OCI-LY1 (cell line): ENCODE results near the gene SLC2A4RG.

ENCODE experiments used
- H2AFZ ChIP-seq: fragments of 200-600 bp; sonication (generic), shearing (Covaris generic); 2 replicates; pipeline ENCODE4 v1.6.0; 2014; ENCODE audit warnings: antibody characterized with exemption, mild to moderate bottlenecking, low read length
- H3F3A ChIP-seq: fragments of 200-600 bp; sonication (generic), shearing (Covaris generic); 2 replicates; pipeline ENCODE4 v1.6.0; 2014; ENCODE audit warnings: mild to moderate bottlenecking, antibody characterized with exemption, low read length, moderate library complexity; ENCODE audit not compliant: insufficient read depth
- H3K27ac ChIP-seq: fragments of 200-600 bp; sonication (generic); 2 replicates; pipeline ENCODE4 v1.5.1; 2014; ENCODE audit warnings: low read length, mixed run types, mild to moderate bottlenecking, low read depth; ENCODE audit not compliant: poor library complexity, severe bottlenecking
- H3K27me3 ChIP-seq: fragments of 200-600 bp; sonication (generic); 2 replicates; pipeline ENCODE4 v1.6.0; 2014; ENCODE audit warnings: antibody characterized with exemption, mild to moderate bottlenecking, low read length, moderate library complexity; ENCODE audit not compliant: insufficient read depth
- H3K36me3 ChIP-seq: fragments of 200-600 bp; sonication (generic); 2 replicates; pipeline ENCODE4 v1.6.1; 2014; ENCODE audit warnings: mild to moderate bottlenecking, antibody characterized with exemption, low read length, moderate library complexity, mixed read lengths; ENCODE audit not compliant: insufficient read depth
- H3K4me1 ChIP-seq: fragments of 200-600 bp; sonication (generic); 2 replicates; pipeline ENCODE4 v1.5.1; 2014; ENCODE audit warnings: mild to moderate bottlenecking, low read length, moderate library complexity; ENCODE audit not compliant: insufficient read depth, severe bottlenecking
- H3K4me2 ChIP-seq: fragments of 200-600 bp; sonication (generic), shearing (Covaris generic); 2 replicates; pipeline ENCODE4 v1.6.1; 2014; ENCODE audit warnings: low read length
- H3K4me3 ChIP-seq: fragments of 200-600 bp; sonication (generic); 2 replicates; pipeline ENCODE4 v1.5.1; 2014; ENCODE audit warnings: low read length, low read depth, mild to moderate bottlenecking, mixed read lengths; ENCODE audit not compliant: poor library complexity, severe bottlenecking
- H3K79me2 ChIP-seq: fragments of 200-600 bp; shearing (Covaris generic); 2 replicates; pipeline ENCODE4 v1.6.1; 2016; ENCODE audit warnings: mixed run types, low read length, mixed read lengths; ENCODE audit not compliant: insufficient read depth
- H3K9ac ChIP-seq: fragments of 200-600 bp; sonication (generic), shearing (Covaris generic); 2 replicates; pipeline ENCODE4 v1.6.1; 2014; ENCODE audit warnings: mild to moderate bottlenecking, low read length, mixed read lengths
- H3K9me2 ChIP-seq: fragments of 200-600 bp; sonication (generic), shearing (Covaris generic); 2 replicates; pipeline ENCODE4 v1.6.1; 2014; ENCODE audit warnings: low read depth, mild to moderate bottlenecking, low read length, mixed read lengths
- H3K9me3 ChIP-seq: fragments of 200-600 bp; shearing (Covaris generic); 2 replicates; pipeline ENCODE4 v1.6.1; 2014; ENCODE audit warnings: low read length, mixed read lengths
- H4K20me1 ChIP-seq: fragments of 200-600 bp; sonication (generic), shearing (Covaris generic); 2 replicates; pipeline ENCODE4 v1.6.0; 2016; ENCODE audit warnings: mild to moderate bottlenecking, low read length; ENCODE audit not compliant: insufficient read depth
- CTCF ChIP-seq: fragments of 200-600 bp; sonication (generic), shearing (Covaris generic); IDR thresholded peaks from 2 replicates; pipeline ENCODE4 v1.5.1; 2017; ENCODE audit warnings: mild to moderate bottlenecking, antibody characterized with exemption, low read length, moderate library complexity, mixed read lengths
- EZH2 ChIP-seq: fragments of 200-600 bp; sonication (generic), shearing (Covaris generic); IDR thresholded peaks from 2 replicates; pipeline ENCODE4 v1.8.0; 2017; ENCODE audit warnings: borderline replicate concordance, mixed run types, mild to moderate bottlenecking, antibody characterized with exemption, low read length, moderate library complexity, mixed read lengths

The SLC2A4RG gene

GRCh38 chr20:63745424-63745805 lies 5.8 kb downstream of the SLC2A4RG start:
- H3K9ac ChIP-seq = no peak overlapping the region
- H3K36me3 ChIP-seq = peaks cover 10% of the 10 kb centered on the region; the same call in 1 of the 2 replicates
- peaks cover 8% of the 10 kb centered on the region for H3K4me1 ChIP-seq

DNA sequence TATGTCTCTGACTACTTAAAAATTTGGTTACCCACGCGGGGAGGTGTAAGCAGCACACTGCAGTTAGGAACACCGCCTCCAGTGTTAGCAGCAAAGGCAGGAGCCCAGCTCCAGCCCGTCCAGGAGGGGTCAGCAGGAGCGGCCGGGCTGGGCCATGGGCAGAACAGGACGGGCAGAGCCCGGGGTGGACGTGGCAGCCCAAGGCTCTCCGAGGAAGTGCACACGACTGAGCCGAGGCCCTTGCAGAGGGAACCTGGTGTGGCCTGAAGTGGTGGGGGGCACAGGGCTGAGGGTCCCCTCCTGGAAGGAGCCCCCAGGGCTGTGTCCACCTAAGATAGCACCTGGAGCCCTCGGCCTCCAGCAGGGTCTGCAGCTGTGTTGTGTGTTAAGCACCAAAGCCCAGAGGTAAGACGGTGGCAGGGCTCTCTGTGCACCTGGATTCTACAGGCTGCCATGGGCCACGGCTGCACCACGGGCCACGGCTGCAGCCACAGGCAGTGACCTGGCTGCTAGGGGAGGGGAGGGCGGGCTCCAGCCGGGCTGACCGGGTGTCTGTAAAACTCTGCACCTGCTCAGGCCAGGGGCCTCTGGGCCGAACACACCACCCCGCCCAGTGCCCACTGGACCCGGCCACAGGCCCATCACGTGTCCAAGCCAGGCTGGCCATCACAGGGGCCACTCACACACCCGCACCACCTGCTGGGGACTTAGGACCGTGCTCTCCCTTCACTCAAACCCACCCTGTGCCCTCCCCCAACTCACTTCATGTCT lies 6.6 kb downstream of the SLC2A4RG start:
- H3K79me2 ChIP-seq = no peaks in the 10 kb centered on the region
- TF ChIP-seq CTCF (no peak), EZH2 (no peak)
- H3K4me2 ChIP-seq = no peak overlapping the region
- H3K9ac ChIP-seq = no peak overlapping the region
- no peak overlapping the region for H2AFZ ChIP-seq
- no peaks in the 10 kb centered on the region for H3K27me3 ChIP-seq
- no peaks in the 10 kb centered on the region for H4K20me1 ChIP-seq
- peaks cover 3% of the 10 kb centered on the region for H3K4me1 ChIP-seq
- no peak overlapping the region for H3K27ac ChIP-seq
- H3K9me2 ChIP-seq = no peaks in the 10 kb centered on the region
- peaks cover 10% of the 10 kb centered on the region; the same call in 1 of the 2 replicates for H3K36me3 ChIP-seq
- H3K9me3 ChIP-seq = no peaks in the 10 kb centered on the region
- no peak overlapping the region for H3K4me3 ChIP-seq
- no peaks in the 10 kb centered on the region for H3F3A ChIP-seq

More at GRCh38 chr20:63745424-63745805, 5.8 kb downstream of the SLC2A4RG start:
- no peak overlapping the region for H3K4me3 ChIP-seq
- TF ChIP-seq EZH2 = no peak
- no peak for TF ChIP-seq CTCF
- no peaks in the 10 kb centered on the region for H3K9me2 ChIP-seq
- H3F3A ChIP-seq = no peaks in the 10 kb centered on the region
- no peak overlapping the region for H3K4me2 ChIP-seq
- H3K9me3 ChIP-seq = no peaks in the 10 kb centered on the region
- no peaks in the 10 kb centered on the region for H3K27me3 ChIP-seq
- no peak overlapping the region for H3K27ac ChIP-seq
- H4K20me1 ChIP-seq = no peaks in the 10 kb centered on the region
- no peak overlapping the region for H2AFZ ChIP-seq
- no peaks in the 10 kb centered on the region for H3K79me2 ChIP-seq

DNA sequence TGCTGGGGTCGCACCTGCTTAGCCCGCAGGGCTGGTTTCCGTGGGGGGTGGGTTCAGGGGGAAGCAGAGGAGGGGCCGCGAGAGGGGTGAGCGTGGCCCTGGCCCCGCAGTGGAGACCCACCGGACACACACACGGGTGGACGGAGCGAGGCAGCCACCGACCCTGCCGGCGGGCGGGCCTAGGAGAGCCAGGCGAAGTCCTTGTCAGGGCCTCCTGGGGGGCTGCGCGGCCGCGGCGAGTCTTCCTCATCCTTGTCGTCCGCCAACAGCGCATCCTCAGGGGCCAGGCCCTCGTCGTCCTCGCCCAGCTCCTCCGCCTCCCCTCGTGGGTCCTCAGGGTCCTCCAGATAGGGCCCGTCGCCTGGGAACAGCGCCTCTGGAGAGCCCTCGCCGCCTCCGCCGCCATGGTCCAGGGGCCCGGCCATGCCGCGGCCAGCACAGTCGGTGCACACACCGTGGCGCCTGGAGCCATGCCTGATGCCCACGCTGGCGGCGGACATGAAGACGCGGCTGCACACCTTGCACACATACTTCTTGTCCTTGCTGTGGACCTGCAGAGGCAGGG lies 7.3 kb downstream of the SLC2A4RG start:
- H3K79me2 ChIP-seq = no peaks in the 10 kb centered on the region
- H4K20me1 ChIP-seq = no peaks in the 10 kb centered on the region
- no peaks in the 10 kb centered on the region for H3K9me3 ChIP-seq
- no peak for TF ChIP-seq CTCF
- no peak for TF ChIP-seq EZH2
- no peak overlapping the region for H2AFZ ChIP-seq
- no peak overlapping the region for H3K9ac ChIP-seq
- H3K4me1 ChIP-seq = peaks cover 3% of the 10 kb centered on the region
- H3K4me3 ChIP-seq = no peak overlapping the region
- no peak overlapping the region for H3K4me2 ChIP-seq
- no peaks in the 10 kb centered on the region for H3K27me3 ChIP-seq
- H3F3A ChIP-seq = no peaks in the 10 kb centered on the region
- no peaks in the 10 kb centered on the region for H3K9me2 ChIP-seq
- H3K27ac ChIP-seq = no peak overlapping the region
- peaks cover 6% of the 10 kb centered on the region; the same call in 1 of the 2 replicates for H3K36me3 ChIP-seq
